ENCODE data around the gene TBC1D22A. TPM values are rescaled to one million over a fixed set of nuclear protein-coding genes. Genes with fewer than 3 reads are reported as not detected.

TBC1D22A gene
- total RNA-seq, 1 experiment from 2014 or later, result 32.6 TPM

GRCh38 chr22:47114813-47115517, 352.5 kb downstream of the TBC1D22A start:
- Histone ChIP-seq H3K4me3 (ENCODE audit: low read depth, low read length) (no peak overlapping the region), H3K4me1 (peaks cover 16% of the 10 kb centered on the region), H3K36me3 (ENCODE audit: control insufficient read depth, insufficient read depth, low read length) (no peaks in the 10 kb centered on the region; the same call in 1 of the 2 replicates), H3K27me3 (replicated peaks; ENCODE audit: control insufficient read depth, insufficient read depth, low read length) (no peaks in the 10 kb centered on the region), H3K9me3 (no peaks in the 10 kb centered on the region)
- no TSS peak for BruUV-seq (replicated peaks)
- intact Hi-C loops (cut with micrococcal nuclease; ENCODE audit: unreplicated experiment), result no loop called here
- Mint-ChIP-seq H3K4me1 (ENCODE audit: low read depth, unreplicated experiment) (no peaks in the 10 kb centered on the region), H3K27me3 (ENCODE audit: insufficient read depth, unreplicated experiment) (no peaks in the 10 kb centered on the region), H3K9me3 (ENCODE audit: unreplicated experiment) (no peaks in the 10 kb centered on the region), H3K4me3 (ENCODE audit: unreplicated experiment) (no peak overlapping the region), H3K36me3 (ENCODE audit: insufficient read depth, unreplicated experiment) (peaks cover 30% of the 10 kb centered on the region), H3K27ac (ENCODE audit: unreplicated experiment) (no peak overlapping the region)
- POLR2A ChIA-PET, result no interaction called here
- TF ChIP-seq CTCF (IDR thresholded peaks at IDR 0.05; ENCODE audit: insufficient read depth in 1 of 2, low read depth in 1 of 2, low read length in 1 of 2, severe bottlenecking in 1 of 2, unreplicated experiment in 1 of 2), result no peak
- DNase-seq, result peak in 1 of 2 experiments; percentile 13
- CTCF ChIA-PET, result no interaction called here

GRCh38 chr22:47115518-47115890, 353.1 kb downstream of the TBC1D22A start:
- intact Hi-C loops (cut with micrococcal nuclease; ENCODE audit: unreplicated experiment), result no loop called here
- TF ChIP-seq CTCF (IDR thresholded peaks at IDR 0.05; ENCODE audit: insufficient read depth in 1 of 2, low read depth in 1 of 2, low read length in 1 of 2, severe bottlenecking in 1 of 2, unreplicated experiment in 1 of 2), result no peak
- CTCF ChIA-PET, result no interaction called here
- peaks cover 29% of the 10 kb centered on the region for H3K36me3 Mint-ChIP-seq (ENCODE audit: insufficient read depth, unreplicated experiment)
- Histone ChIP-seq H3K4me3 (ENCODE audit: low read depth, low read length) (no peak overlapping the region), H3K27me3 (replicated peaks; ENCODE audit: control insufficient read depth, insufficient read depth, low read length) (no peaks in the 10 kb centered on the region), H3K36me3 (ENCODE audit: control insufficient read depth, insufficient read depth, low read length) (no peaks in the 10 kb centered on the region; the same call in 1 of the 2 replicates), H3K4me1 (peaks cover 16% of the 10 kb centered on the region), H3K9me3 (no peaks in the 10 kb centered on the region)
- H3K4me1 Mint-ChIP-seq (ENCODE audit: low read depth, unreplicated experiment), result no peaks in the 10 kb centered on the region
- POLR2A ChIA-PET, result no interaction called here
- no peak overlapping the region for H3K27ac Mint-ChIP-seq (ENCODE audit: unreplicated experiment)
- H3K9me3 Mint-ChIP-seq (ENCODE audit: unreplicated experiment), result no peaks in the 10 kb centered on the region
- peak in 1 of 2 experiments; percentile 10 for DNase-seq
- BruUV-seq (replicated peaks), result no TSS peak
- no peak overlapping the region for H3K4me3 Mint-ChIP-seq (ENCODE audit: unreplicated experiment)
- H3K27me3 Mint-ChIP-seq (ENCODE audit: insufficient read depth, unreplicated experiment), result no peaks in the 10 kb centered on the region

DNA sequence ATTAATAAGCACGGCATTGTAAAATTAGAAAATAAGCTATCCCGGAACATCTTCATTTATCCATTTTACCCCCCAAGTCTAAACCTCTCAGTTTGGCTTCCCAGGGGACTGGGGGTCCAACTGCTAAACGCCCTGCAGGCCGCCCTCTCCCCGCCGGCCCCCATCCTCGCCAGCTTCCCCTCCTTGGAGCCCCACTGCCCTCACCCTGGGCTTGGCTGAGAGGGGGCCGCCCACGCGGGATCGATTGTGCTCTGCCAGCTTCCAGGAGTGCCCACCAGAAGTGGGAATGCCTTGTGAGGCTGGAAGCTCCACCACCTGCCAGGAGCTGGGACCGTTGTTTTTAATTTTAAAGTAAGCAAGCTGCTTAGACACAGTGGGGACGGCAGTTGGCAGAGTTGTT, 353.5 kb downstream of the TBC1D22A start:
- POLR2A ChIA-PET, result no interaction called here
- no peak overlapping the region for H3K27ac Mint-ChIP-seq (ENCODE audit: unreplicated experiment)
- peak in 1 of 2 experiments; percentile 9 for DNase-seq

More for the DNA sequence above, 353.5 kb downstream of the TBC1D22A start:
- CTCF ChIA-PET, result no interaction called here
- TF ChIP-seq CTCF (IDR thresholded peaks at IDR 0.05; ENCODE audit: insufficient read depth in 1 of 2, low read depth in 1 of 2, low read length in 1 of 2, severe bottlenecking in 1 of 2, unreplicated experiment in 1 of 2), result no peak
- Histone ChIP-seq H3K4me1 (peaks cover 11% of the 10 kb centered on the region), H3K9me3 (no peaks in the 10 kb centered on the region), H3K36me3 (ENCODE audit: control insufficient read depth, insufficient read depth, low read length) (no peaks in the 10 kb centered on the region; the same call in 1 of the 2 replicates), H3K4me3 (ENCODE audit: low read depth, low read length) (no peak overlapping the region), H3K27me3 (replicated peaks; ENCODE audit: control insufficient read depth, insufficient read depth, low read length) (no peaks in the 10 kb centered on the region)
- Mint-ChIP-seq H3K27me3 (ENCODE audit: insufficient read depth, unreplicated experiment) (no peaks in the 10 kb centered on the region), H3K4me1 (ENCODE audit: low read depth, unreplicated experiment) (no peaks in the 10 kb centered on the region), H3K9me3 (ENCODE audit: unreplicated experiment) (no peaks in the 10 kb centered on the region), H3K4me3 (ENCODE audit: unreplicated experiment) (no peak overlapping the region), H3K36me3 (ENCODE audit: insufficient read depth, unreplicated experiment) (peaks cover 25% of the 10 kb centered on the region)
- no TSS peak for BruUV-seq (replicated peaks)
- intact Hi-C loops (cut with micrococcal nuclease; ENCODE audit: unreplicated experiment), result no loop called here
